ENCODE data around the gene SAA1. TPM values are rescaled to one million over a fixed set of nuclear protein-coding genes. Genes with fewer than 3 reads are reported as not detected.

SAA1 gene
- total RNA-seq, 1 donor from 2014 or later = not detected

DNA sequence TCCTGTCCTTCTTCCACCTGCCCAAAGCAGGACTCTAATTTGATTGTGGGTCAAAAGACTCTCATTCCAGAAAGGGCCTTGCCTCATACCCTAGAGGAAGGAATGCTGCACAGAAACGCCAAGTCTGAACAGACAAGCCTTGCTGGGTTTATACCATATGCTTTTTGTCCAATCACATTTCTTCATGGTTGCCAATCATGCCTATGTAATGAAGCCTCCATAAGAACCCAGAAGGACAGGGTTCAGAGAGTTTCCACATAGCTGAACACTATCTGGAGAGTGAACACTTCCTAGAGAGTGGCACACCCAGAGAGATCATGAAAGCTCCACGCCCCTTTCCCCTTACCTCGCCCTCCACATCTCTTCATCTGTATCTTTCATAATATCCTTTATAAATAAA, 12.8 kb upstream of the SAA1 start:
- no peak overlapping the region for H2AFZ ChIP-seq (replicated peaks)
- Mint-ChIP-seq H3K9me3 (no peaks in the 10 kb centered on the region), H3K4me3 (no peak overlapping the region), H3K36me3 (no peaks in the 10 kb centered on the region), H3K4me1 (no peaks in the 10 kb centered on the region), H3K27me3 (ENCODE audit: insufficient read depth, low read depth) (peaks cover 11% of the 10 kb centered on the region), H3K27ac (no peak overlapping the region)
- H3K4me3 ChIP-seq = no peak overlapping the region
- no peak overlapping the region for H3K27ac ChIP-seq
- no peaks in the 10 kb centered on the region for H3K4me1 ChIP-seq
- H4K20me1 ChIP-seq (ENCODE audit: low read depth) = no peaks in the 10 kb centered on the region
- H3K79me2 ChIP-seq (ENCODE audit: low read depth) = no peaks in the 10 kb centered on the region
- no peaks in the 10 kb centered on the region for H3K36me3 ChIP-seq
- H3K27me3 ChIP-seq = no peaks in the 10 kb centered on the region
- no peaks in the 10 kb centered on the region for H3F3A ChIP-seq (ENCODE audit: low read depth)
- H3K4me2 ChIP-seq = no peak overlapping the region
- H3K9me3 ChIP-seq (ENCODE audit: low read depth) = no peaks in the 10 kb centered on the region
- TF ChIP-seq EZH2 (IDR thresholded peaks at IDR 0.05) = no peak
- no peak for TF ChIP-seq EZH2phosphoT487 (IDR thresholded peaks at IDR 0.05)
- TF ChIP-seq, protein P1, sequence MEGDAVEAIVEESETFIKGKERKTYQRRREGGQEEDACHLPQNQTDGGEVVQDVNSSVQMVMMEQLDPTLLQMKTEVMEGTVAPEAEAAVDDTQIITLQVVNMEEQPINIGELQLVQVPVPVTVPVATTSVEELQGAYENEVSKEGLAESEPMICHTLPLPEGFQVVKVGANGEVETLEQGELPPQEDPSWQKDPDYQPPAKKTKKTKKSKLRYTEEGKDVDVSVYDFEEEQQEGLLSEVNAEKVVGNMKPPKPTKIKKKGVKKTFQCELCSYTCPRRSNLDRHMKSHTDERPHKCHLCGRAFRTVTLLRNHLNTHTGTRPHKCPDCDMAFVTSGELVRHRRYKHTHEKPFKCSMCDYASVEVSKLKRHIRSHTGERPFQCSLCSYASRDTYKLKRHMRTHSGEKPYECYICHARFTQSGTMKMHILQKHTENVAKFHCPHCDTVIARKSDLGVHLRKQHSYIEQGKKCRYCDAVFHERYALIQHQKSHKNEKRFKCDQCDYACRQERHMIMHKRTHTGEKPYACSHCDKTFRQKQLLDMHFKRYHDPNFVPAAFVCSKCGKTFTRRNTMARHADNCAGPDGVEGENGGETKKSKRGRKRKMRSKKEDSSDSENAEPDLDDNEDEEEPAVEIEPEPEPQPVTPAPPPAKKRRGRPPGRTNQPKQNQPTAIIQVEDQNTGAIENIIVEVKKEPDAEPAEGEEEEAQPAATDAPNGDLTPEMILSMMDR (IDR thresholded peaks at IDR 0.05) = no peak
- no peak for DNase-seq (ENCODE audit: low spot score)
- no peak overlapping the region for H3K9ac ChIP-seq

GRCh38 chr11:18253778-18254338, 12.2 kb upstream of the SAA1 start:
- peaks cover 7% of the 10 kb centered on the region for H3K27me3 Mint-ChIP-seq (ENCODE audit: insufficient read depth, low read depth)
- H3K9me3 Mint-ChIP-seq = no peaks in the 10 kb centered on the region
- H3F3A ChIP-seq (ENCODE audit: low read depth) = no peaks in the 10 kb centered on the region
- H3K36me3 Mint-ChIP-seq = no peaks in the 10 kb centered on the region
- TF ChIP-seq EZH2 (IDR thresholded peaks at IDR 0.05) (no peak), EZH2phosphoT487 (IDR thresholded peaks at IDR 0.05) (no peak)
- TF ChIP-seq, protein P1 (IDR thresholded peaks at IDR 0.05) = no peak
- H3K4me1 ChIP-seq = no peaks in the 10 kb centered on the region
- no peak overlapping the region for H3K27ac Mint-ChIP-seq
- H4K20me1 ChIP-seq (ENCODE audit: low read depth) = no peaks in the 10 kb centered on the region
- no peak overlapping the region for H2AFZ ChIP-seq (replicated peaks)
- H3K4me3 ChIP-seq = no peak overlapping the region
- H3K4me2 ChIP-seq = no peak overlapping the region
- H3K27me3 ChIP-seq = no peaks in the 10 kb centered on the region
- no peak overlapping the region for H3K27ac ChIP-seq
- no peaks in the 10 kb centered on the region for H3K9me3 ChIP-seq (ENCODE audit: low read depth)
- H3K4me3 Mint-ChIP-seq = no peak overlapping the region
- no peaks in the 10 kb centered on the region for H3K79me2 ChIP-seq (ENCODE audit: low read depth)
- H3K4me1 Mint-ChIP-seq = no peaks in the 10 kb centered on the region
- no peak for DNase-seq (ENCODE audit: low spot score)
- H3K36me3 ChIP-seq = no peaks in the 10 kb centered on the region
- no peak overlapping the region for H3K9ac ChIP-seq

GRCh38 chr11:18254781-18255361, 11.2 kb upstream of the SAA1 start:
- Histone ChIP-seq H3K9me3 (ENCODE audit: low read depth) (no peaks in the 10 kb centered on the region), H3K9ac (no peak overlapping the region), H3K79me2 (ENCODE audit: low read depth) (no peaks in the 10 kb centered on the region), H3K4me2 (no peak overlapping the region), H3K27ac (no peak overlapping the region), H3F3A (ENCODE audit: low read depth) (no peaks in the 10 kb centered on the region), H4K20me1 (ENCODE audit: low read depth) (no peaks in the 10 kb centered on the region), H3K36me3 (no peaks in the 10 kb centered on the region), H3K4me3 (no peak overlapping the region), H3K4me1 (no peaks in the 10 kb centered on the region), H3K27me3 (no peaks in the 10 kb centered on the region), H2AFZ (replicated peaks) (no peak overlapping the region)
- TF ChIP-seq EZH2phosphoT487 (IDR thresholded peaks at IDR 0.05) (no peak), EZH2 (IDR thresholded peaks at IDR 0.05) (no peak)
- TF ChIP-seq, protein P1 (IDR thresholded peaks at IDR 0.05) = no peak
- Mint-ChIP-seq H3K9me3 (no peaks in the 10 kb centered on the region), H3K4me3 (no peak overlapping the region), H3K36me3 (no peaks in the 10 kb centered on the region), H3K27me3 (ENCODE audit: insufficient read depth, low read depth) (peaks cover 7% of the 10 kb centered on the region), H3K4me1 (no peaks in the 10 kb centered on the region), H3K27ac (no peak overlapping the region)
- no peak for DNase-seq (ENCODE audit: low spot score)
